GM21367 (cell line): ENCODE measurements around the gene ZNF593OS.

ENCODE experiments used
- ATAC-seq: cut with Tn5 transposase; IDR thresholded peaks from one replicate; pipeline ENCODE4 v1.9.1; 2021; ENCODE audit not compliant: unreplicated experiment

The ZNF593OS gene

GRCh38 chr1:26171084-26172072 lies at the start of gene ZNF593OS:
TSS of gene ZNF593OS (minus strand) at chr1:26171832. CDS start at chr1:26171661, 171 bp downstream.
- no peak for ATAC-seq

- no peak for ATAC-seq
Measured at GRCh38 chr1:26221094-26221493, 49.5 kb upstream of the ZNF593OS start.

- no peak for ATAC-seq
Measured at GRCh38 chr1:26220199-26220912, 48.7 kb upstream of the ZNF593OS start.

DNA sequence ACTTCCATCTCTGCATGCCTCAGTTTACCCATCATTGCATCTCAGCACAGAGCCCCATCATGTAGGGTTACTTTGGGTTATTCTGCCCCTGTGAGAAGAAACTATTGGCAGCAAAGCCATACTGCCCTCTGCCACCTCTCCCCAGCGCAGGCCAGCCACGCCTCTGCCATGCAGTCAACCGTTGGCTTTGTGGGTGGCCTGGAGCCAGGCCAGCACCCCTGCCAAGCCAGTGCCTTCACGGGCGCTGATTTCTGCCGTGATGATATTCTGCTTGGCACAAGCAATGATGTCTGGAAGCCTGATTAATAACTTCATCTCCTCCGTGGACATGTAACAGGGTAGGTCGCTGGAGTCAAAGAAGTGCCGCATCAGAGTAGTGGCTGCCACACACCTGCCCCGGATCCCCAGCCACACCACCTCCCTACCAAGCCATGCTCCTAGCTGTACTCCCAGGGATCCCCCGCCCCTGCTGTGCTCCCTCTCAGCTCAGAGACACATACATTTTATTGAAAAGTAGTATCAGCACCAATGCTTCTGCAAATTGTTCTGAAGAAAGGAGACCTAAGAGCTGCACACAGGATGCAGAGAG lies 47.4 kb upstream of the ZNF593OS start:
- ATAC-seq: no peak

DNA sequence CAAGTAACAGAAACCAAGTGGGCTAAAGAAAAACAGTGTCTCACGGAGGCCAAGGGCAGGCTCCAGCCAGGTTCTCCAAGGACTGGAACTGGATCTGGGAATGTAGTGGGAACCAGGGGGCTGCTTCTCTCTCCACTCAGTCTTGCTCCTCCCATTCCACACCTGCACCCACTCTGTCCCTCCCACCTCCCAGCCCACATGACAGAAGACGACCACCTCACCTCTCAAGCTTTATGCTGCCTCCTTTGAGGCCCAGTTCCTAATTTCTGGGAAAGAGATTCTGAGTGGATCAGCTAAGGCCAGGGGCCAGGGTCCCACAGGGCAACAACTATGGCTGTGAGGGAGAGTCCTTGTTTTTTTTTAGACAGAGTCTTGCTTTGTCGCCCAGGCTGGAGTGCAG lies 43.6 kb upstream of the ZNF593OS start:
- no peak for ATAC-seq

DNA sequence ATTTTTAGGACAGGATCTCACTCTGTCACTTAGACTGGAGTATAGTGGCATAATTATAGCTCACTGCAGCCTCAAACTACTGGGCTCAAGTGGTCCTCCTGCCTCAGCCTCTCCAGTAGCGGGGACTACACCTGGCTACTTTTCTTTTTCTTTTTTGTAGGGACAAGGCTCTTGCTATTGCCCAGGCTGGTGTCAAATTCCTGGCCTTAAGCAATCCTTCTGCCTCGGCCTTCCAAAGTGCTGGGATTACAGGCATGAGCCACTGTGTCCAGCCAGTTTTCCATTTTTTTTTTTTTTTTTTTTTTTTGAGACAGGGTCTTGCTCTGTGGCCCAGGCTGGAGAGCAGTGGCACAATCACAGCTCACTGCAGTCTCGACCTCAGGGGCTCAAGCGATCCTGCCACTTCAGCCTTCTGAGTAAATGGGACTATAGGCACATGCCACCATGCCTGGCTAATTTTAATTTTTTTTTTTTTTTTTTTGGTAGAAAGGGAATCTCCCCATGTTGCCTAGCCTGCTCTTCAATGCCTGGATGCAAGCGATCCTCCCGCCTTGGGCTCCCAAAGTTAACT lies 41.8 kb upstream of the ZNF593OS start:
- no peak for ATAC-seq

- no peak for ATAC-seq
Measured at GRCh38 chr1:26212726-26213125, 41.1 kb upstream of the ZNF593OS start.

DNA sequence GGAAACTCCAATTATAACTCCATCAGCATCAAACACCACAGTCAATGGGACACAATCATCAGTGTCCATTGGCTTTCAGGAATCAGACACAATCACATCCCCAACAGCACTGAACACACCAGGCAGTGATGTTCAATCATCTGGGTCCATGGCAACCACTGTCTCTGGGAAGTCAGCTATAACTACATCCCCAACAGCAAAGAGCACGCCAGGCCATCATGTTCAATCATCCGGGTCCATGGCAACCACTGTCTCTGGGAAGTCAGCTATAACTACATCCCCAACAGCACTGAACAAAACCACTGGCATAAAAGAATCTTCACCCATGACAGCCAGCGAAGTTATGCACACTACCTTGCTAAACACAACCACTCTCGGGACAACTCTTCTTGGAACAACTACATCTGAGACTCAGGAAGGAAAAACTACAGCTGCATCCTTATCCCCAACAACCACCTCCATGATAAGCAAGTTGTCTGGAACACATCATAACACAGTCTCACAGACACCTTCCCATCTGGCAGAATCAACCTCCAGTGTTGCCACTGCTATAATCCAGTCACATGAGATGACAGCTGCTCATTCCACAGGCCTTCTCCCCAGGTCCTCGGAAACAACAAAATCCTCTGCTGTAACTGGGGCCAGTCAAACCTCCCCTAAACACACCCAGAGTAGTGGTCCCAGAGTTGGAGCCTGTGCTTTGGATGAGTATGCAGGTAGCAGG lies 38.7 kb upstream of the ZNF593OS start:
- ATAC-seq: no peak

- no peak for ATAC-seq
Measured at GRCh38 chr1:26203642-26204318, 32.1 kb upstream of the ZNF593OS start.

- no peak for ATAC-seq
Measured at GRCh38 chr1:26200413-26200812, 28.8 kb upstream of the ZNF593OS start.

GRCh38 chr1:26197813-26198212 lies 26.2 kb upstream of the ZNF593OS start:
- ATAC-seq: no peak

DNA sequence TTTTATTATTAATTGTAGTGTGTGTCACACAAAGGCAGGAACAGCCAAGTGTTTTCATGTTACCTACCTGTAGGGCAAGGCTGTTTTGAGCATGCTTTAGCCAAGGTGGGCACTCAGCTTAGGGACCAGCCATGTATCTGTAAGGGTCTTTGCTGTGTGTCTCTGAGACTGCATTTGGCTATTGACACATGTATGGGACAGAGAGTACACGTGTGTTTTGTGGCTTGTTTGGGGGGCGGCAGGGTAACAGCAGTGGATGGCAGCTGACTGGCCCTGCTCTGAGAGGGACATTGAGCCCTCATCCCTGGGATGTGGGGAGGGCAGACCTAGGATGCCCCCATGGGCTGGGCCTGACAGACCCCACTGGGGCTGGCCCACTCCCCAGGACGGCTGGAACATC lies 25.7 kb upstream of the ZNF593OS start:
- no peak for ATAC-seq

- ATAC-seq: no peak
Measured at GRCh38 chr1:26195805-26196204, 24.2 kb upstream of the ZNF593OS start.

GRCh38 chr1:26191739-26192138 lies 20.1 kb upstream of the ZNF593OS start:
- ATAC-seq: no peak

GRCh38 chr1:26190373-26190987 lies 18.8 kb upstream of the ZNF593OS start, which contains the start of gene CATSPER4:
TSS of gene CATSPER4 (plus strand) at chr1:26190602. CDS start at chr1:26190628, 26 bp downstream.
- ATAC-seq: no peak

DNA sequence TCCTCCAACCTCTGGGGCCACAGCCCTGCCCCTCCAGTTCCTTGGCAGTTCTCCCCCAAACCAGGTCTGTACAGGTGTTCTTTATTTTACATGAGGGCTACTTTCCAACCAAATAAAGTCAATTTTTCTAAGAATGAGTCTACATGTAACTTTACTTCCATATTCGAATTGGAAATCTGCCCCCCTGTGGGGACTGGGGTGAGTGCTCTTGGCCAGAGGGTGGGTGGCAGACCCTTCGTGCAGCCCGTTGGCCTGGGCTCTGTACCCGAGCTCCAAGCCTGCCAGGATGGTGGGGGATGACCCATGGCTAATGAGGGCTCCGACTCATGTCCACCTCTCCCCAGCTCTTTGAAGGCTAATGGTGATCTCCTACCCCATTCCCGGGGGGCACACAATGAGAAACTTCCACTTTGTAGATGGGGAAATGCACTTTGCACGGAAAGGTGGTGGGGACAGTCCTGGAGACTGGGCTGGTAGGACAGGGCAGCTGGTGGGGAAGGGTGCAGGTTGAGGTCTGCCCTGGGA lies 18.2 kb upstream of the ZNF593OS start:
- no peak for ATAC-seq

DNA sequence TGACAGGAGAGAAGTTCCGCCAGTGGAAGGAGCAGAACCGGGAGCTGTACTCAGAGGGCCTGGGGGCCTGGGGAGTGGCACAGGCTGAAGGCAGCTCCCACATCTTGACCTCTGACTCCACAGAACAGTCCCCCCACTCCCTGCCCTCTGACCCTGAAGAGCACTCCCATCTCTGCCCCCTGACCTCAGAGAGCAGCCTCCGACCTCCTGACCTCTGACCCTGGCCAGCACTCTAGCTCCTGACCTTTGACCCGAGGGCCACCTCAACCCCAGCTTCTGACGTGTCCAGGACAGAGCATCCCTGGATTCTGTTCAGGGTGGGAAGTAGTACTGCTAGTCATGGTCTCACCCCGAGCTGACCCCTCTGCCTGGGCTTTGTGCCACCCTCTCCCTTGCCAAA lies 17.7 kb upstream of the ZNF593OS start:
- no peak for ATAC-seq

DNA sequence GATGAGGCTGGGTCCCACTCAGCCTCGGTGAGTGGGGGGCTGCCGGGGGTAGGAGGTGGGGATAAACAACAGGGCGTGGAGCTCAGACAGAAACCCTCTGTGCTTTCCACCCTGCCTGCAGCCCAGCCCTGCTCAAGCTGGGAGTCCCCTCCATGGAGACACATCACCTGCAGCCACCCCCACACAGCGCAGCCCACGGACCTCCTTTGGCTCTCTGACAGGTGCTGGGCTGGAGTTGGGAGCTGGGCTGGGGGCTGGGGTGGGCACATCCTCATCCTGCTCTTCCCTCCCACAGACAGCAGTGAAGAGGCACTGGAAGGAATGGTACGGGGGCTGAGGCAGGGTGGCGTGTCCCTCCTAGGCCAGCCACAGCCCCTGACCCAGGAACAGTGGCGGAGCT lies 16.8 kb upstream of the ZNF593OS start:
- ATAC-seq: no peak

DNA sequence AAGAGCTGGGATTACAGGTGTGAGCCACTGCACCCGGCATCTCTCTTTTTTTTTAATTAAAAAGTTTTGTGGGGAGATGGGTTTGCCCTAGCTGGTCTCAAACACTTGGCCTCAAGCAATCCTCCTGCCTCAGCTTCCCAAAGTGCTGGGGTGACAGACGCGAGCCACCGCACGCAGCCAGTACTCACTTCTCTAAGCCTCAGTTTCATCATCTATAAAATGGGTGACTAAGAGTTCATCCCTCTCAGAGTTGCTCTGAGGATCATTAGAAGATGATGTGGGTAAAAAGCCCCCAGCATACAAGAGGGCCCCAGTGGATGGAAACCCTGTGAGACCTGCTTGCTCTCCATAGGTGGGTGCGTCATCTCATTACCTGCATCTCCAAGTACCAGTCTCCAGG lies 16.2 kb upstream of the ZNF593OS start:
- no peak for ATAC-seq
